Epithelial cell of esophagus (primary cell): ENCODE data around the gene EPHA1.
"Not testable (repeated sequence)": the region's sequence is repeated elsewhere in the genome, so short reads cannot be mapped to it uniquely, and the experiment has no call there.

Experiments
- DNase-seq: peaks from one replicate; pipeline ENCODE4 v3.0.0; 2010; ENCODE audit warnings: low read depth
- H3K4me3 ChIP-seq: 2 replicates; pipeline ENCODE4 v1.5.1; 2011; ENCODE audit warnings: mild to moderate bottlenecking, low read length, control low read depth
- TF ChIP-seq, protein P1 (sequence below): IDR thresholded peaks from 2 replicates; pipeline ENCODE4 v1.5.1; 2011; ENCODE audit warnings: low read depth, mild to moderate bottlenecking, low read length, control low read depth, inconsistent platforms; ENCODE audit not compliant: insufficient read depth; ENCODE audit errors: missing control alignments

Gene EPHA1

DNA sequence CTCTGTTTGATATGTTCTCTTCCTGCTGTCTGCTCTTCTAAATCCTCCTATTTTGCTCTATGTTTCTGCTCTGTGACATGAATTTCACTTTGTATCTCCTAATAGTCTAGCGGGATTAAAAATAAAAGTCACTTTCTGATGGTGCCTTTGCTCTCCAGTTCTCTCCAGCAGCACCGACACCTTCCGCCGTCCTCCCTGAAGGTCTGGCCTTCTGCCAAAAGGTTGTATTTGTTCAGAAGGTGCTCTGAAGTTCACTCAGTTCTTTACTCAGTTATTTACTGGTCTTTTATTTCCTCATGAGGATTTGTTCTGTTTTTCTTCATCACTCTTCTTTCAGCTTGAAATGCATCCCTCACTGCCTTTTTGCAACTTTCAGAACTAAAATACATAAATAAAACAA lies 11.2 kb upstream of the EPHA1 start:
- TF ChIP-seq, protein P1, sequence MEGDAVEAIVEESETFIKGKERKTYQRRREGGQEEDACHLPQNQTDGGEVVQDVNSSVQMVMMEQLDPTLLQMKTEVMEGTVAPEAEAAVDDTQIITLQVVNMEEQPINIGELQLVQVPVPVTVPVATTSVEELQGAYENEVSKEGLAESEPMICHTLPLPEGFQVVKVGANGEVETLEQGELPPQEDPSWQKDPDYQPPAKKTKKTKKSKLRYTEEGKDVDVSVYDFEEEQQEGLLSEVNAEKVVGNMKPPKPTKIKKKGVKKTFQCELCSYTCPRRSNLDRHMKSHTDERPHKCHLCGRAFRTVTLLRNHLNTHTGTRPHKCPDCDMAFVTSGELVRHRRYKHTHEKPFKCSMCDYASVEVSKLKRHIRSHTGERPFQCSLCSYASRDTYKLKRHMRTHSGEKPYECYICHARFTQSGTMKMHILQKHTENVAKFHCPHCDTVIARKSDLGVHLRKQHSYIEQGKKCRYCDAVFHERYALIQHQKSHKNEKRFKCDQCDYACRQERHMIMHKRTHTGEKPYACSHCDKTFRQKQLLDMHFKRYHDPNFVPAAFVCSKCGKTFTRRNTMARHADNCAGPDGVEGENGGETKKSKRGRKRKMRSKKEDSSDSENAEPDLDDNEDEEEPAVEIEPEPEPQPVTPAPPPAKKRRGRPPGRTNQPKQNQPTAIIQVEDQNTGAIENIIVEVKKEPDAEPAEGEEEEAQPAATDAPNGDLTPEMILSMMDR: no peak
- no peak overlapping the region for H3K4me3 ChIP-seq
- DNase-seq: peak; percentile 58

- H3K4me3 ChIP-seq: no peak overlapping the region
- peak; percentile 50 for DNase-seq
- TF ChIP-seq, protein P1: no peak
Measured at GRCh38 chr7:143418681-143419458, 10.2 kb upstream of the EPHA1 start.

GRCh38 chr7:143417734-143418383 lies 9.2 kb upstream of the EPHA1 start:
- no peak overlapping the region for H3K4me3 ChIP-seq
- DNase-seq: peak; percentile 64
- TF ChIP-seq, protein P1: no peak

GRCh38 chr7:143416565-143417149 lies 8.0 kb upstream of the EPHA1 start:
- DNase-seq: peak; percentile 74
- TF ChIP-seq, protein P1: peak; percentile 66
- no peak overlapping the region for H3K4me3 ChIP-seq

- TF ChIP-seq, protein P1: no peak
- DNase-seq: peak; percentile 88
- H3K4me3 ChIP-seq: peak overlapping the region; percentile 9
Measured at GRCh38 chr7:143415742-143416397, 7.2 kb upstream of the EPHA1 start.

GRCh38 chr7:143415209-143415608 lies 6.6 kb upstream of the EPHA1 start:
- H3K4me3 ChIP-seq: not testable (repeated sequence)

GRCh38 chr7:143413123-143413522 lies 4.5 kb upstream of the EPHA1 start:
- DNase-seq: no peak
- no peak overlapping the region for H3K4me3 ChIP-seq
- TF ChIP-seq, protein P1: no peak

More at GRCh38 chr7:143415209-143415608, 6.6 kb upstream of the EPHA1 start:
- DNase-seq: not testable (repeated sequence)
